ENCODE measurements around the gene SLAMF9. TPM values are rescaled to one million over a fixed set of nuclear protein-coding genes. Genes with fewer than 3 reads are reported as not detected.

Gene SLAMF9
- total and polyA plus RNA-seq, 2 of the 8 experiments (the other 6 are each of a cell fraction or from before 2014, with no cell fraction given), result not detected

- TF ChIP-seq RAD21 (IDR thresholded peaks at IDR 0.05 in 1 of 2, conservative IDR thresholded peaks at IDR 0.05 in 1 of 2; ENCODE audit: low read depth in 2 of 2, low read length in 2 of 2) (peak; percentile 98 to 99), GTF2F1 (IDR thresholded peaks at IDR 0.05; ENCODE audit: borderline replicate concordance, low read depth, low read length) (no peak), CBX5 (IDR thresholded peaks at IDR 0.05; ENCODE audit: low read depth, low read length) (no peak), SP2 (IDR thresholded peaks at IDR 0.05; ENCODE audit: low read length) (no peak), CHD2 (IDR thresholded peaks at IDR 0.05; ENCODE audit: low read length) (peak; percentile 49; the same call in 1 of the 2 replicates), CREB1 (IDR thresholded peaks at IDR 0.05) (0 out of 2 replicates have a peak, but pooled peaks have one; percentile 7), JUN (IDR thresholded peaks at IDR 0.05; ENCODE audit: low read depth, low read length) (peak; percentile 9; the same call in 1 of the 2 replicates), TEAD4 (IDR thresholded peaks at IDR 0.05; ENCODE audit: low read depth, low read length) (no peak), HDAC2 (IDR thresholded peaks at IDR 0.05; ENCODE audit: borderline replicate concordance in 1 of 2, low read depth in 2 of 2, low read length in 2 of 2) (no peak), MAX (IDR thresholded peaks at IDR 0.05) (peak; percentile 33; the same call in 1 of the 2 replicates), USF2 (IDR thresholded peaks at IDR 0.05; ENCODE audit: low read length) (no peak)
Measured at GRCh38 chr1:159936273-159936904, 17.6 kb downstream of the SLAMF9 start (continued).

Data from H1 (cell line).